Left colon (tissue), 2 donors: ENCODE data around the gene SRGAP1. TPM values are rescaled to one million over a fixed set of nuclear protein-coding genes. Genes with fewer than 3 reads are reported as not detected.

Experiments used
- ATAC-seq: fragments of 200-7000 bp; cut with Tn5 transposase; one replicate; pipeline ENCODE4 v1.9.1; 2020; ENCODE audit warnings: mild to moderate bottlenecking, moderate library complexity
- DNase-seq, 2 donors: peaks; one replicate each; pipeline ENCODE4 v3.0.0-alpha.2; 2020
- intact Hi-C, 2 donors: fragments of 100-400 bp; cut with DNase I in 1 of 2; cut with micrococcal nuclease in 1 of 2; formaldehyde crosslinking; loops; one replicate each; pipeline versions ENCODE4 v1.11.2 to v1.14.0; 2022; cut with DNase I, micrococcal nuclease
- long read RNA-seq: library from polyadenylated mRNA; unstranded; transcript quantifications from one replicate; pipeline ENCODE4 v2.0.0, GENCODE V29; 2021
- total RNA-seq, 2 donors: library from RNA; stranded (reverse); fragmentation: NEBNext Ultra II Directional; extraction: Animal tissue kit (Norgen Biotek cat#: 25700); gene quantifications; one replicate each; pipeline ENCODE4 v1.2.1, GENCODE V29; 2021
- donor health status: DM: no; HTN: no; CAD: no.
- donor health status: DM: yes; HTN: yes; CAD: no.

SRGAP1 gene
- 10 to 100 TPM; 18.6 to 22.7 TPM for total RNA-seq
- long read RNA-seq, full-length matches to known transcripts: 1 of 28 reads
- long read RNA-seq, partial matches to known transcripts: 20 of 28 reads
- long read RNA-seq, other reads (novel, unspliced or antisense): 7 of 28 reads

DNA sequence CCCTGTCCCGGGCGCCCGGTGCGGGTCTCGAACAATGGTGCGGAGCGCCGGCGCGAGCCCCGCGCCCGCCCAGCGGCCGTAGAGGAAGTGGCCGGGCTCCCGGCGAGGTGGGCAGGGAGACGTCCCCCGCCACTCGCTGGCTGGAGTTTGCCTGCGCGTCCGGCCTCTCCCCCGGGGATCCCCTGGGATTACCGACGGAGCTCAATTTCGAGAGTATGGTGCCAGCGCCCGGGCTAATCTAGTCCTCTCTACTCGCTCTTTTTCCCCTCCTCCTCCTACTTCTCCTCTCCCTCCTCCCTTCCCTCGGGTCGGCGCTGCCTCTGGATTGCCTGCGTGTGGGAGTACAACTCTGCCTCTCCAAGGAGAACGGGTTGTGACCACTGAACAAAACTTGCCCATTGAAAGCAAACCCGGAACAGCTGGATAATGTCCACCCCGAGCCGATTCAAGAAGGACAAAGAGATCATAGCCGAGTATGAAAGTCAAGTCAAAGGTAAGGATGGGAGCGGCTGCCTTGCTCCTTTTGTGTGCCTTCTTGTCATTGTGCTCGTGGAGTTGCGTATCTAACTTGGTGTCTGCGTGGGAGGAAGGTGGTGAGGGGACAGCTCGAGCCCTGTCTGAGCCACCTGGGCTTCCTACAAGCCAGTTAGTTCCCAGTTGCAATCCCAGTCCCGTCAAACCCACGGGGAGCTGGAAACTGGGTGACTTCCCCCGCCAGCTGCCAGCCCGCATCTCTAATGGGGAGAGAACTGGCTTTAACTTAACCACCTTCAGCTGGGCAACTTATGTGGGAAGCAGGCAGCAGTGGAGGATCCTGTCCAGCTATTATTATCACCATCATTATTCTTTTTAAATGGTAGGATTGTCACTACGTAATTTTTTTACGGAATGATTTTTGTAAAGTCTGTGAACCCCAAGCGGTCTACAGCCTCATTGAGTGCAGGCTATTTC, at the start of gene SRGAP1:
SRGAP1 (plus strand) TSS at position 310 of the 951 bp plus-strand sequence; CDS start at position 427, 117 bp downstream.
- DNase-seq: peak; percentile 61 to 67
- intact Hi-C loops: no loop called here
- peak; percentile 53 for ATAC-seq

DNA sequence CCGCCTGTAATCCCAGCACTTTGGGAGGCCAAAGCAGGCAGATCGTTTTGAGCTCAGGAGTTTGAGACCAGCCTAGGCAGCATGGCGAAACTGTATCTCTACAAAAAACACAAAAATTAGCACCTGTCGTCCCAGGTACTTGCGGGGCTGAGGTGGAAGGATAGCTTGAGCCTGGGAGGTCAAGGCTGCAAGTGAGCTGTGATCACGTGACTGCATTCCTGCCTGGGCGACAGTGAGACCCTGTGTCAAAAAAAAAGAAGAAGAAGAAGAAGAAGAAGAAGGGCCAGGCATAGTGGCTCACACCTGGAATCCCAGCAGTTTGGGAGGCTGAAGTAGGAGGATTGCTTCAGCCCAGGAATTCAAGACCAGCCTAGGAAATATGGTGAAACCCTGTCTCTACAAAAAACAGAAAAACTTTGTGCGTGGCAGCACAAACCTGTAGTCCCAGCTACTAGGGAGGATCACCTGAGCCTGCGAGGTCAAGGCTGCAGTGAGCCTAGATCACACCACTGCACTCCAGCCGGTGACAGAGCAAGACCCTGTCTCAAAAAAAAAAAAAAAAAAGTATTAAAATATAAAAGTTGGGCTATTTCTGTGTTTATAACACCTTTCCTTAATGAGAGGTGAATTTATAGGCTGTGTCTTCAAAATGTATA, 49.3 kb upstream of the SRGAP1 start:
- DNase-seq (no peak), ATAC-seq (no peak)
- intact Hi-C loops: no loop called here

DNA sequence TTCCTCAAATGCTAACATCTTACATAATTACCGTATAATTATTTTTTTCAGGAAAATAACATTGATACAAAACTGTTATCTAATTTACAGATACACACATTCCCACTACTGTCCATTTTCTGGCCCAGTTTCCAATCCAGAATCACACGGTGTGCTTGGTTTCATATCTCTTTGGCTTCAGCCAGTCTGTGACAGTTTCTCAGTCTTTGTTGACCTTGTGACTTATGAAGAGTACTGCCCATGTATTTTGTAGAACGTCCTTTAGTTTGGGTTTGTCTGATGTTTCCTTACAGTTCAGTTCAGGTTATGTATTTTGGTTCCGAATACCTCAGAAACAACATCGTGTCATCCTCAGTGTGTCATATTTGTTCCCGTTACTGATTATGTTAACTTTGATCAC, 48.6 kb upstream of the SRGAP1 start:
- ATAC-seq (no peak), DNase-seq (no peak)
- intact Hi-C loops: no loop called here

DNA sequence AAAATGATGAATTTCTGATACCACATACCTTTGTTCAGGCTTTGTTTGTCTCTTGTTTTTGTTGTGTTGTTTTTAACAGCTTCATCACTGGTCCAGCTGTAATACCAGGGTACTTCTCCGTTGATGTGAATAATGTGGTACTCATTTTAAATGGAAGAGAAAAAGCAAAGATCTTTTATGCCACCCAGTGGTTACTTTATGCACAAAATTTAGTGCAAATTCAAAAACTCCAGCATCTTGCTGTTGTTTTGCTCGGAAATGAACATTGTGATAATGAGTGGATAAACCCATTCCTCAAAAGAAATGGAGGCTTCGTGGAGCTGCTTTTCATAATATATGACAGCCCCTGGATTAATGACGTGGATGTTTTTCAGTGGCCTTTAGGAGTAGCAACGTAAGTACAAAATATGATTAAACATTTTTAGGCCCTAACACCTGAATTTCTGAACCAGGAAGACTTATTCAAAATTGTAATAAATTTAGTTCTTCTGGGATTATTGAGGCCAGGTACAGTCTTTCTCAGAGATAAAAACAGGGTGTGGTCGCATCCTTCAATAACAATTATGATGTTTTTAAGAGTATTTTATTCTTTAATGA, 42.4 kb upstream of the SRGAP1 start:
- intact Hi-C loops: loop anchor here in 1 of 2 donors (10.0 kb wide), 2 partner anchors 127 to 697 kb away; no protein-coding TSS in a partner anchor
- ATAC-seq: no peak
- DNase-seq: no peak

DNA sequence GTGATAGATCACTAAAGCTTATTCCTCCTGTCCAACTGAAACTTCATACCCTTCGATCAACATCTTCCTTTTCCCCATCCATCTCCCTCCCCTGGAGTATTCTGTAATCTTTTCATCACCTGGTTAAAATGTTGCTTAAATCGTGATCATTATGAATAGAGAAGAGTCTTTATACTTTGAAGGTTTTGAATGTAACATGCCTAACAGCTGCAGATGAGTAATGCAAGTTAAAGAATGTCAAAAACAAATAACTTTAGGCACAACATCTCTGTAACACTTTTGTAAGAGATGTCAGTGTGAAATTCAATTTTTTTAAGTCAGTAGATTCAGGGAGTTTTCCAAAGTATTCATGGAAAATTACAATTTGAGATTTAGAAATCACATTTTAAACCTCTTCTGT, 39.8 kb upstream of the SRGAP1 start:
- ATAC-seq (no peak), DNase-seq (no peak)
- intact Hi-C loops: loop anchor here in 1 of 2 donors (10.0 kb wide), 2 partner anchors 130 to 700 kb away; no protein-coding TSS in a partner anchor

- DNase-seq (peak; percentile 15 to 55), ATAC-seq (peak; percentile 97)
- intact Hi-C loops: loop anchor here in 1 of 2 donors (10.0 kb wide), 2 partner anchors 131 to 701 kb away; no protein-coding TSS in a partner anchor
These were observed 38.5 kb upstream of the SRGAP1 start for GRCh38 chr12:63805704-63806672.

- intact Hi-C loops: loop anchor here in 1 of 2 donors (10.0 kb wide), 2 partner anchors 134 to 704 kb away; no protein-coding TSS in a partner anchor
- no peak for ATAC-seq
- DNase-seq: no peak
These were observed 35.9 kb upstream of the SRGAP1 start for GRCh38 chr12:63808631-63809030.

- DNase-seq (no peak), ATAC-seq (no peak)
- intact Hi-C loops: loop anchor here in 1 of 2 donors (10.0 kb wide), 2 partner anchors 135 to 705 kb away; no protein-coding TSS in a partner anchor
These were observed 34.9 kb upstream of the SRGAP1 start for GRCh38 chr12:63809566-63809965.

DNA sequence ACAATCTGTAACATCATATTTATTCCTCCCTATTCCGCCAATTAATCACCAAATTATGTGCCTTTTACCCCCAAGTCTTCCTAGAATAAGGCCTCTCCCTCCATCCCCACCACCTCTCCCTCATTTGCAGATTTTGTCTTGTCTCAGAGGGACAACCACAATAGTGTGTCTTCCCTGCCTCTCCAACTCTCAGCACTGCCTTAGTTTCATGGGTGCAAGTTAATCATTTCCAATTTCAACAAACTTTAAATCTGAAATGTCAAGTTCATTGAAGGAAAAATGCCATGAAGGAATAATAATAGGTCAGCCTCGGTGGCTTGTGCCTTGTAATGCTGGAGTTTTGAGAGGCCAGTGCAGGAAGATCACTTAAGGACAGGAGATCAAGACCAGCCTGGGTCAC, 33.2 kb upstream of the SRGAP1 start:
- ATAC-seq (no peak), DNase-seq (no peak)
- intact Hi-C loops: no loop called here

- no peak for DNase-seq
- ATAC-seq: no peak
- intact Hi-C loops: no loop called here
These were observed 32.7 kb upstream of the SRGAP1 start for GRCh38 chr12:63811755-63812154.

GRCh38 chr12:63814146-63814772, 30.2 kb upstream of the SRGAP1 start:
- no peak for DNase-seq
- no peak for ATAC-seq
- intact Hi-C loops: no loop called here

DNA sequence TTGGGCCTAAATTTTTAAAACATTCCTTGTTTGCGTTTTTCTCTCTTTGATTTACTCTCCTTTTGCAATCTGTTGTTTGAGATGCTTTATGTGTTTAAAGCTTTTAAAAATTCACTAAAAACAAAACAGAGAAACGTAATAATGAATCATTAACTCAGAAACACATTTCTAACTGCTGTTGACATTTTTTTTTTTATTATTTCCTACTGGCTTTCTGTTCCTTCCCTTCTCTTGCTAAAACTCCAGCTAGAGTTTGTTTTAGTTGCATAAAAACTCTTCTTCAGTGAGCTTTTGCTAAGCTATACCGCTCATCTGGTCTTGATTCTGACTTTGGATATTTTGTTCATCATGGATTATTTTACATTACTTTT, 29.0 kb upstream of the SRGAP1 start:
- intact Hi-C loops: no loop called here
- ATAC-seq (peak; percentile 65), DNase-seq (no peak)

DNA sequence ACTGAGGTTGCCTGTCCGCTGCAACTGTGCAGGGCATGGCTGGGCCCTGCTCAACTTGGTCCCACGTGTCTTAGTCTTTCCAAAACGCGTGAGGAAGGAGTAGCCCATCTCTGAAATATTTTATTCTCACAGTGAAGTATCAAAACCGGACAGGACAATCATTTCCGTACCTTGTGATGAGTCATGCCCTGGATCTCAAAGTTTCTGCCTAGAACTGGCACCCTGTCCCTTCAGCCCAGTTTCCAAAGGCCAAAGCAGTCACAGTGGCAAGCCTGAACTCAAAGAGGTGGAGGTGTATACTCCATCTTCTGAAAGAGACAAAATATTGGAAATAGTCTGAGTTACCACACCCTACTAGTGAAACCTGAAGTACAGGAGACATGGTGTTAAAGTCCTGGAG, 28.5 kb upstream of the SRGAP1 start:
- ATAC-seq (peak; percentile 66), DNase-seq (no peak)
- intact Hi-C loops: no loop called here

DNA sequence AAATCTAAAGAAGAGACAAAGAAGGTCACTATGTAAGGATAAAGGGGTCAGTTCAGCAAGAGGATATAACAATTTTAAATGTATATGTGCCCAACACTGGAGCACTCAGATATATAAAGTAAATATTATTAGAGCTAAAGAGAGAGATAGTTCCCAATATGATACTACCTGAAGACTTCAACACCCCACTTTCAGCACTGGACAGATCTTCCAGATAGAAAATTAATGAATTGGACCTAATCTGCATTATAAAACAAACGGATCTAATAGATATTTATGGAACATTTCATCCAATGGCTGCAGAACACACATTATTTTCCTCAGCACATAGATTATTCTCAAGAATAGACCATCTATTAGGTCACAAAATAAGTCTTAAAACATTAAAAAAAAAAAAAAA, 24.1 kb upstream of the SRGAP1 start:
- no peak for ATAC-seq
- no peak for DNase-seq
- intact Hi-C loops: no loop called here

DNA sequence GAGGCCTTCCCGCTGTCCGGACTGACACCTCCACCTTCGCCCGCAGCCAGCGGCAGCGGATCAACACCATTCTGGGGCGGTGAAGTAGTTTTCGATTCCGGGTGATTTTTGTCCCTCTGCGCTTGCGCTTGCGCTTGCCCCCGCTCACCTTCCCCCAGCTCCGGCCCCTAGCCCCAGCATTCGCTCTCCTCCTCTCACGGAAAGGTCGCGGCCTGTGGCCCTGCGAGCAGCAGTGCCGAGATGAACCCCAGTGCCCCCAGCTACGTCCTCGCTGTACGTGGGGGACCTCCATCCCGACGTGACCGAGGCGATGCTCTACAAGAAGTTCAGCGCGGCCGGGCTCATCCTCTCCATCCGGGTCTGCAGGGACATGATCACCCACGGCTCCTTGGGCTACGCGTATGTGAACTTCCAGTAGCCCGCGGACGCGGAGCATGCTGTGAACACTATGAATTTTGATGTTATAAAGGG, 22.7 kb upstream of the SRGAP1 start:
- intact Hi-C loops: no loop called here
- no peak for DNase-seq
- no peak for ATAC-seq

- ATAC-seq: no peak
- DNase-seq: no peak
- intact Hi-C loops: no loop called here
These were observed 22.1 kb upstream of the SRGAP1 start for GRCh38 chr12:63822352-63822751.

GRCh38 chr12:63823040-63823439, 21.5 kb upstream of the SRGAP1 start:
- no peak for ATAC-seq
- intact Hi-C loops: no loop called here

More at GRCh38 chr12:63823040-63823439, 21.5 kb upstream of the SRGAP1 start:
- no peak for DNase-seq
